Myocyte (in vitro differentiated cells): ENCODE results near the gene PLCB1. TPM values are rescaled to one million over a fixed set of nuclear protein-coding genes. Genes with fewer than 3 reads are reported as not detected.
"Not testable (repeated sequence)": the region's sequence is repeated elsewhere in the genome, so short reads cannot be mapped to it uniquely, and the experiment has no call there.

ENCODE experiments used
- DNase-seq: peaks from one replicate; pipeline ENCODE4 v3.0.0-alpha.2; 2012; ENCODE audit warnings: low read depth
- total RNA-seq: library from RNA; depleted of rRNA; stranded (reverse); fragments of >200 nt; gene quantifications from 2 replicates; pipeline ENCODE4 v1.2.3, GENCODE V29; 2014

PLCB1 gene
- total RNA-seq, 1 donor from 2014 or later, result 0.29 TPM

- no peak for DNase-seq
Measured at GRCh38 chr20:8330785-8331695, 199.0 kb downstream of the PLCB1 start.

- DNase-seq, result peak; percentile 2
Measured at GRCh38 chr20:8331740-8332412, 199.8 kb downstream of the PLCB1 start.

GRCh38 chr20:8334641-8335040, 202.6 kb downstream of the PLCB1 start:
- no peak for DNase-seq

DNA sequence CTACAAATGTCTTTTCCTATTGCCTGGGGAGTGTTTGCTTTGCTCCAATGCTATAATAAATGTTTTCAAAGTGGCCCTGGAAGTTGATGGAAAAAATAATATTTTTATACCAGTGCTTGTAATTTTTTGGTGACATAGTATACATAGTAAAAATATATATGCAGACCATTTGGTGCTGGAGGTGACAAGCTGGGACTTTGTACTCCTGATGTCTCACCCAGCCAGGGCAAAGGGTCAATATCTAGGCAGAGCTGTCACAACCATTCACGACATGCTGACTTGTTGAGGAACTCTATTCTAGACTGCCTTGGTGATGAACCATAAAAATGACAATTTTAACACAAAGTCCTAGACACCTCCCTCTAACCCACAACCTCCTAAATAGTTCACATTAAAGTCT, 203.0 kb downstream of the PLCB1 start:
- DNase-seq, result no peak

DNA sequence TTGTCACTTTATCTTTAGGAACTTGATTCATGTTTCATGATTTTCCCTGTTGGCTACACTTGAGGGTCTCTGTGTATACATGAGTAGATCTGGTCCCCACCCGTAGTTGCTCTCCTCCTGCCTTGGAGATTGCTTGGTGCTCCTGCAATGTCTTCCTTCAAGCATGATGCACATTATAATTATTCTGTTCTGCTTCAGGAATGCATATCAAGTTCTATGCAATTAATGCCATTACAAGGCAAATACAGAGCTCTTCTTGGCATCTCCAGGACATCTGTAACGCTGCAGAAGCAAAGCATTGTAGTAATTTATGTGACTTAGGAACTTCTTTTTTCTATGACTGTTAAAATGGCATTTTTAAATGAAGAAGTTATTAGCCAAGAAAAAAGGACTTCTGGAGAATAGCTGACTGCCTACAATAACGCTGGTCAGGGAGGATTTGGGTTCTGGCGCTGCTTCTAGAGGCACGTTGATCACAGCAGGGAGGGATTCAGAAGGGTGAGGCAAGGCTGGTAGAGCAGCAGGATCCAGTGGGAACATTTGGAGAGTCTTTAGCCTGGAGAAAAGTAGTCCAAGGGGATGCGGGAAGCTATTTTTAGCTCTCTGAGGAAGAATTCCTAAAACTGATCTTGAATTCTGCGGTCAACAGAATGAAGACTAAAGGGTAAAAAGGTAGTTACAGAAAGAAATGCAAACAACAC, 203.6 kb downstream of the PLCB1 start:
- no peak for DNase-seq

DNA sequence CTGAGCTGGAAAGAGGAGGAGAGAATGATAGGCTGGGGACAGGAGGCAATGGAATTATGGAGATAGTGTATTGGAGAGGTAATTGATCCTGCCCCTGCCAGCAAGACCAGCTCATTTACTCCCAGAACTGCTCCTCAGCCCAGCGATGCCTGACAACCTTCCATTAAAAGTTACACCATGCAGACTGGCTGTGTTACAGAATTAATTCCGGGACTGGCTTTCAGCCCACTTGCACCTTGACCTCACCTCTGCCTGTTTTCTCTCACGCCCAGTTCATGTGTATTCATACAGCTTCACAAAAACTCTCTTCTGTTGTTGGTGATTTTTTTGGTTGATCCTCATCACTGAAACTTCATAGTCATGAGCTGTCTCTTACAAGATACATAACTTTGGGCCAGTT, 207.3 kb downstream of the PLCB1 start:
- DNase-seq, result no peak

DNA sequence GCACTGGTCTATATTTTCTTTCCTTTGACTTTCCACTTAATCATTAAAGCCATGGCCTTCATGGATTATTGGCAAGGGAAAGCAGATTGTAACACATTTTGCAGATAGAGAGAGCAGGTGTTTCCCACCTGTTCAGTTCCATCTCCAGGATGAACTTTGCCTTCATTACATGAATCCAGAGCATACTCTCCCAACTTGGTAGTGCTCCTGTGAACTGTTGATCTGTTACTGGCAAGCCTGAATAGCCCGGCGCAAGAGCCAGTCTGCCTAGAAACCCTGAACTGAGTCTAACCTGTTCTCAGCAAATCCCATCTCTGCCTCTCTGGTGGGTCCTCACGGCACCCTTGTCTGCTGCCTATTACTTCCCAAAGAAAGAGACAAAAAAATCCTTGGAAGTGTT, 210.3 kb downstream of the PLCB1 start:
- no peak for DNase-seq

- DNase-seq, result no peak
Measured at GRCh38 chr20:8344106-8344505, 212.0 kb downstream of the PLCB1 start.

- DNase-seq, result no peak
Measured at GRCh38 chr20:8344631-8345030, 212.6 kb downstream of the PLCB1 start.

DNA sequence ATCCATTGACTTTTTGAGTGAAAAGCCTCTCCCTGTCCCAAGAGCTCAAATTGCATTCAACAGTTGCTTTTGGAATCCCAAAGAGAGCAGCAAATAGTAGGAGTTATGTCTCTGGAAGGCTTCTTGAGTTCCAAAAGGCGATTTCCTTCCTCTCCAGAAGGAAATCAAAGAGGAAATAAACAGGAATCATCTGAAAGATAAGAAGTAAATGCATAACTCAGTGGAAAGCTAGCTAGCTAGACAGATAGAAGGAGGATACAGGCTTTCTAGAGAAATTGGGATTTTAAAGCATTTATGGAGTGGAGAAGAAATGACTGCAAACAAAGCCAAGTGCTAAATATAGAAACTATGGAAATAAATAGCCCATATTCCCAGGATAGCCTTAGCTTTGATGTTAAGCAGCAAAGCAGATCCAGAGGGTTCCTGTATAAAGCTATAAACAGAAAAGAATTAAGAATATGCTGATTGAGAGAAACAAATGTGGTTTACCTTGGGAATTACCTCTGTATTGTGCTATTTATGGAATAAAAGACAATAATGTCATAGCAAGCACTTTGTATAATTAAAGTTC, 214.7 kb downstream of the PLCB1 start:
- no peak for DNase-seq

- DNase-seq, result not testable (repeated sequence)
Measured at GRCh38 chr20:8350225-8350624, 218.2 kb downstream of the PLCB1 start.

GRCh38 chr20:8352486-8352885, 220.4 kb downstream of the PLCB1 start:
- no peak for DNase-seq

DNA sequence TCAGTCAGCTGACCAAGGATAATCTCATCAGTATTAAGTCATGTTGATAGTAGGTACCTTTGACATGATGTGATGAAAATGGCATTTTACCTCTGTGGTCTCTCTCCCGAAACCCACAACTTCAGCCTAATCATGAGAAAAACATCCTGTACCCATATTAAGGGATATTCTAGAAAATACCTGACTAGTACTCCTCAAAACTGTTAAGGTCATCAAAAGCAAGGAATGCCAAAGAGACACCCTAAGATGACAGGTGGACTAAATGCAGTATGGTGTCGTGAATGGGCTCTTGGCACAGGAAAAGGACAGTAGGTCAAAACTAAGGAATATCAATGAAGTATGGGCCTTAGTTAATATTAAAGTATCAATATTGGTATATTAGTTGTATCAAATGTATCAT, 221.4 kb downstream of the PLCB1 start:
- DNase-seq, result no peak

DNA sequence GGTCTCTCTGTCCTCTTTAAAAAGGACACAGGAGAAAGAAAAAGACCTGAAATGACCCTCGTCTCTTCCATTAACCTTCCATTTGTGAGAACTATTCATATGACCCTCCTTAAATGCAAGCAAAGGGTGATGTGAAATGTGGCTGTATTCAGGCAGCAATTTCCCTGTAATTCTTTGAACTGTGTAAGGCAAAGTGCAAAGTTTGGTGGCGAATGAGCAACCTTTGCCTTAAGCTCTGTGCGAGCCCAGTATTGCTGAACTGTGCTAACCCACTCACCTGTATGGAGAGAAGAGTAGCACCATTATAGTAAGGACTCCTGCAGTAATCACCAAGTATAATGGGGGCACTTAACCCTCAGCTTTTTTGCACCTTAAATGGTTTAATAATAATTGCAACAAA, 223.4 kb downstream of the PLCB1 start:
- no peak for DNase-seq

- no peak for DNase-seq
Measured at GRCh38 chr20:8356806-8357205, 224.7 kb downstream of the PLCB1 start.

DNA sequence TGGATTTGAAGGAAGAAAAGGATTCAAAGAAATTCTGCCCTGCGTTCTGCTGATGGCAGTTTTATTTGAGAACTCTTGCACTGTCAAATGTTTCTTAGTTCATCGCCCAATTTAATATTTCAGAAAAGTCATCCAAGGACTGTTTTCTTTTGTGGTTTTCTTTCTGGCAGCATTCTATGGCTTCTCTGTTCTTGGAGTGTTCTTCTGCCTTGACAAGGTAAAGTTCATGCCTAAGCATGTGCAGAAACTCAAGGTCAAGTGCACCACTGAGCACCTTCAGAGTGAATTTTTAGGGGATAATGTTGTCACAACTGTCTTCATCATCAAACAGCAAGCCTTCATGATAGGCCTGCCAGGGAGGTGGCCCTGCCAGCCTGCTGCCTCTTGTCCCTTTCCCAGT, 225.6 kb downstream of the PLCB1 start:
- no peak for DNase-seq

DNA sequence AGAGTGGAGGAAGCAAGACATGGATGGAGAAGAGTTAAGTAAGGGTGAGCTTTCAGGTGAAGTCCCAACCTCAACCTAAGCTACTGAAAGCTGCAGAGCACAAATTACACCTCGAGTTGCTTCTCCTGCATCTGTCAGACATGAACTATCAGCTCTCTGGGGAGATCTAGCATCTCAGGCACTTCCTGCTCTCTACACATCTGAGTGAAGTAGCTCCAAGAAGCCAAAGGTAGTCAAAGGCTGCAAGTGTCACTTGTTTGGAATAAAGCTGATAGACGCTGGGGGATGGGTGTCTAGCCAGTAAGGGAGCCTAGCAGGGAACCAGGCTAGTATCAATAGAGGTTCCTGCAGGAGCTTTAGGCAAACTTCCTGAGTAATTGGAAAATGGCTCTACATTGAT, 228.0 kb downstream of the PLCB1 start:
- DNase-seq, result no peak

DNA sequence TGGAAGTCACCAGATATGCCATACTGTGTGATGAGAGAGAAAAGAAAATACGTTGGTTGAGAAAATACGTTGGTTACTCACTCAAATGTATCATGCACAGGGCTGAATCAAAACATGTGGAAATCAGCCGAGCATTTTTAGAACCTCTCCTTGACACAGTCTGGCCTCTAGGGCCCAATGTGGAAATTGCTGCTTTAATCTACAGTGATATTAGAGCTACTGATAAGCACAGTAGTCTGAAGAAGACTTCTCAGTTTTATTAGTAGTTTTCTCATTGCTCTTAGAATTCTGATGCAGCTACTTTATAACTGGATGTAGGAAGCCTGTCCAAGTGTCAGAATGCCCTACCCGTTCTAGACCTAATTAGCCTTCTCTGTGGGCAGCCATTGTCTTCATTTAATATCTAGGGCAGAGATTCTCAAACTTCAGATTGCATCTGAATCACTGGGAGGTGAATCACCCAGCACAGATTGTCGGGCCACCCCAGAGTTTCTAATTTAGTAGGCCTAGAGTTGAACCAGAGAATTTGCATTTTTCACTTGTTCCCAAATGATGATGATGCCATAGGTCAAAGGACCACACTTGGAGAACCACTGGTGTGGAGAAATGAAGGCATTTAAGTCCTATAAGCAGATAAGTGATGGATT, 229.1 kb downstream of the PLCB1 start:
- no peak for DNase-seq

DNA sequence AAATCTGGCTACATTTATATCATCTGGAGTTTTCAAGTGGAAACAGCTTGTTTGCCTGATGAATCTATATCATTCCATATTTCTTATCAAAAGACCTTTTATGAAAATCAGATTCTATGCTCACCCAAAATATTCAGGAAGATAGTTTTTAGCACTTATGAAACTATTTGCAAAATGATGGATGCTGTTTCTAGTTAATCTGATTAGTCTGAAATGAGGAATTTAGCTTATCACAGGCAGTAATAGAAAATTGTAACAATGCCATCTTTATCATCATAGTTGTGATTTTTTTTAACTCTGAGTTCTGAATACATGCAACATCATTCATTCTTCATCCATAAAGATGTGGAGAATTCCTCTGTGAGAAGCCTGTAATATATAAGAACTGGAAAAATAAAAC, 229.7 kb downstream of the PLCB1 start:
- DNase-seq, result no peak

DNA sequence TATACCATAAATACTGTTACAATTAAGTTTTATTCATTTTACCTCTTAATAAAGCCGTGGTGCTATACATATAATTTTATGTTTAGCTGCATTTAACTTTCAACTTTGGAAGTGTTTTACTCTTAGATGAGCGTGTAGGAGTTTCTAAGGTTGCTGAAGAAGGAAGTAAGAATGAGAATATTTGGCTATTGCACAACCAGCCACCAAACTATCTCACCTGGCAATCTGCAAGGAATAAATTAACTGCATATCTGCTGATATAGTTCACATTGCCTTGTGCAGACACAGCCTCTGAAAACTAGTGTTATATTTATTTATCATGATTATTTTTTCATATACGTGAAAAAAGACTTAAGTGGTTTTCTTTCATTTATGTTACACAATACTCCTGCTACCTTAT, 230.4 kb downstream of the PLCB1 start:
- DNase-seq, result no peak
